Right lobe of liver (tissue), 6 donors: ENCODE measurements around the gene PPME1. TPM values are rescaled to one million over a fixed set of nuclear protein-coding genes. Genes with fewer than 3 reads are reported as not detected.

Experiments used
- ATAC-seq, 4 donors: fragments of 200-7000 bp; cut with Tn5 transposase; one replicate each; pipeline ENCODE4 v1.9.1; 2020; ENCODE audit warnings: mild to moderate bottlenecking in 4 of 4, moderate library complexity in 4 of 4
- DNase-seq, 3 donors: peaks; one replicate each; pipeline ENCODE4 v3.0.0-alpha.2; 2020
- H3K27ac ChIP-seq, 3 donors: fragments of 200-600 bp; one replicate each; pipeline ENCODE4 v1.8.0; 2022
- H3K27me3 ChIP-seq, 2 donors: fragments of 200-600 bp; one replicate each; pipeline ENCODE4 v1.8.0; 2022
- H3K36me3 ChIP-seq, 4 donors: fragments of 200-600 bp; sonication (generic) in 1 of 4; one replicate each; pipeline versions ENCODE4 v1.5.1 to v1.8.0; 2017 to 2022; ENCODE audit warnings: control low read depth in 1 of 4
- H3K4me1 ChIP-seq, 4 donors: fragments of 200-600 bp; sonication (generic) in 1 of 4; one replicate each; pipeline versions ENCODE4 v1.5.1 to v1.8.0; 2017 to 2022; ENCODE audit warnings: control low read depth in 1 of 4
- H3K4me3 ChIP-seq, 3 donors: fragments of 200-600 bp; one replicate each; pipeline ENCODE4 v1.8.0; 2022
- H3K9me3 ChIP-seq, 4 donors: fragments of 200-600 bp; sonication (generic) in 1 of 4; one replicate each; pipeline versions ENCODE4 v1.5.1 to v1.8.0; 2017 to 2022; ENCODE audit warnings: control low read depth in 1 of 4
- CTCF ChIP-seq, 4 donors: fragments of 200-600 bp in 3 of 4; fragments of 450-650 bp in 1 of 4; IDR thresholded peaks; one replicate each; pipeline versions ENCODE4 v1.5.1 to v1.8.0; 2016 to 2022; ENCODE audit warnings: antibody characterized with exemption in 4 of 4, mild to moderate bottlenecking in 2 of 4
- POLR2A ChIP-seq: fragments of 450-650 bp; IDR thresholded peaks from one replicate; pipeline ENCODE4 v1.6.1; 2017; ENCODE audit warnings: antibody characterized with exemption, mild to moderate bottlenecking
- WGBS: methylation state at CpG from one replicate; pipeline ENCODE4 v1.1.6; 2018; ENCODE audit warnings: low coverage, low lambda C conversion rate; ENCODE audit not compliant: insufficient coverage; ENCODE audit errors: missing lambda C conversion rate; 5-methylcytosine and 5-hydroxymethylcytosine counted together
- intact Hi-C, 2 donors: fragments of 100-400 bp; cut with DNase I; formaldehyde crosslinking; loops; one replicate each; pipeline versions ENCODE4 v1.11.2 to v1.14.1; 2022
- total RNA-seq, 6 experiments: library from RNA; depleted of rRNA in 2 of 6; stranded (reverse); fragments of >200 nt in 2 of 6; fragmentation: NEBNext Ultra II Directional in 3 of 6; extraction: Animal tissue kit (Norgen Biotek cat#: 25700) in 3 of 6; gene quantifications; one replicate each; pipeline versions ENCODE4 v1.1.0 to v1.2.4, GENCODE V29; 2016 to 2023
- donor health status: DM: no; HTN: yes; CAD: no.
- donor health status: DM: no; HTN: no; CAD: no.
- donor health status: DM: no; HTN: no; CAD: no.
- donor health status: DM: no; HTN: yes; CAD: no.
- donor health status: DM: no; HTN: yes; CAD: no.

The PPME1 gene
- total RNA-seq, 6 experiments from 2014 or later: 8.9 to 18.9 (median 13.0) TPM

- Histone ChIP-seq H3K27me3 (no peaks in the 10 kb centered on the region), H3K36me3 (no peaks in the 10 kb centered on the region), H3K9me3 (no peaks in the 10 kb centered on the region), H3K27ac (no peak overlapping the region), H3K4me3 (no peak overlapping the region), H3K4me1 (no peaks in the 10 kb centered on the region)
- no peak for TF ChIP-seq POLR2A
- no peak for TF ChIP-seq CTCF (IDR thresholded peaks at IDR 0.05)
- intact Hi-C loops: no loop called here
- no CpG with 5 or more reads among the region's 1 CpG for WGBS
- ATAC-seq (no peak), DNase-seq (no peak)
These were observed 107.7 kb downstream of the PPME1 start for GRCh38 chr11:74278721-74279161.

- DNase-seq (no peak), ATAC-seq (no peak)
- 100% methylated on average over 1 of the region's 5 CpGs for WGBS
- no peaks in the 10 kb centered on the region for H3K36me3 ChIP-seq
- no peak for TF ChIP-seq POLR2A
- no peak for TF ChIP-seq CTCF (IDR thresholded peaks at IDR 0.05)
- no peaks in the 10 kb centered on the region for H3K9me3 ChIP-seq
- intact Hi-C loops: no loop called here
- H3K4me3 ChIP-seq: no peak overlapping the region
- H3K4me1 ChIP-seq: no peaks in the 10 kb centered on the region
- no peak overlapping the region for H3K27ac ChIP-seq
- no peaks in the 10 kb centered on the region for H3K27me3 ChIP-seq
These were observed 108.2 kb downstream of the PPME1 start for GRCh38 chr11:74279256-74279655.

GRCh38 chr11:74280494-74280893, 109.4 kb downstream of the PPME1 start:
- no peak for TF ChIP-seq CTCF (IDR thresholded peaks at IDR 0.05)
- TF ChIP-seq POLR2A: no peak
- H3K36me3 ChIP-seq: no peaks in the 10 kb centered on the region
- no peaks in the 10 kb centered on the region for H3K4me1 ChIP-seq
- H3K27ac ChIP-seq: no peak overlapping the region
- no peaks in the 10 kb centered on the region for H3K9me3 ChIP-seq
- no peak overlapping the region for H3K4me3 ChIP-seq
- DNase-seq (no peak), ATAC-seq (no peak)
- H3K27me3 ChIP-seq: no peaks in the 10 kb centered on the region
- intact Hi-C loops: no loop called here

GRCh38 chr11:74282421-74282820, 111.3 kb downstream of the PPME1 start:
- H3K4me3 ChIP-seq: no peak overlapping the region
- intact Hi-C loops: no loop called here
- H3K36me3 ChIP-seq: no peaks in the 10 kb centered on the region
- WGBS: 67% methylated on average over 3 of the region's 3 CpGs
- H3K27ac ChIP-seq: no peak overlapping the region
- TF ChIP-seq POLR2A: no peak
- TF ChIP-seq CTCF (IDR thresholded peaks at IDR 0.05): no peak
- no peaks in the 10 kb centered on the region for H3K9me3 ChIP-seq
- DNase-seq (no peak), ATAC-seq (no peak)
- H3K4me1 ChIP-seq: no peaks in the 10 kb centered on the region
- no peaks in the 10 kb centered on the region for H3K27me3 ChIP-seq

- ATAC-seq (no peak), DNase-seq (no peak)
- Histone ChIP-seq H3K27ac (no peak overlapping the region), H3K9me3 (no peaks in the 10 kb centered on the region), H3K27me3 (no peaks in the 10 kb centered on the region), H3K4me1 (no peaks in the 10 kb centered on the region), H3K36me3 (no peaks in the 10 kb centered on the region), H3K4me3 (no peak overlapping the region)
- TF ChIP-seq POLR2A (no peak), CTCF (IDR thresholded peaks at IDR 0.05) (no peak)
- intact Hi-C loops: no loop called here
- 83% methylated on average over 3 of the region's 5 CpGs for WGBS
These were observed 111.9 kb downstream of the PPME1 start for GRCh38 chr11:74282914-74283371.
